ENCODE results near the gene ZNF584. TPM values are rescaled to one million over a fixed set of nuclear protein-coding genes. Genes with fewer than 3 reads are reported as not detected.

ZNF584 gene
- 6.9 and 8.0 TPM in 2 replicates for total RNA-seq

GRCh38 chr19:58408152-58409009, at the start of gene ZNF584:
TSS of gene ZNF584 (plus strand) at chr19:58408649. CDS start at chr19:58409148, 499 bp downstream.

GRCh38 chr19:58362272-58362994, 46.0 kb upstream of the ZNF584 start, which contains the start of gene ZNF497:
TSS of gene ZNF497 (minus strand) at chr19:58362751. CDS start at chr19:58357635, 5,116 bp downstream.

GRCh38 chr19:58380662-58381459, 27.6 kb upstream of the ZNF584 start, which contains the start of gene ZNF837:
TSS of gene ZNF837 (minus strand) at chr19:58381030. CDS start at chr19:58369332, 11,698 bp downstream.

GRCh38 chr19:58386576-58387337, 21.7 kb upstream of the ZNF584 start, which contains the start of gene RPS5:
TSS of gene RPS5 (plus strand) at chr19:58387269. CDS start at chr19:58388138, 869 bp downstream.

GRCh38 chr19:58395220-58395978, 13.1 kb upstream of the ZNF584 start, which contains the start of gene RNF225:
TSS of gene RNF225 (plus strand) at chr19:58395656. CDS start at chr19:58396090, 434 bp downstream.

GRCh38 chr19:58439576-58440554, 31.4 kb downstream of the ZNF584 start, which contains the start of gene ZNF132:
TSS of gene ZNF132 (minus strand) at chr19:58440153. CDS start at chr19:58439821, 332 bp downstream.

GRCh38 chr19:58451358-58452101, 43.1 kb downstream of the ZNF584 start, which contains the start of gene ZNF324B:
TSS of gene ZNF324B (plus strand) at chr19:58451622. CDS start at chr19:58453702, 2,080 bp downstream.

GRCh38 chr19:58466760-58467589, 58.5 kb downstream of the ZNF584 start, which contains the start of gene ZNF324:
TSS of gene ZNF324 (plus strand) at chr19:58467080. CDS start at chr19:58469186, 2,106 bp downstream.

Other genes starting within 250 kb of the ZNF584 start
- gene ZNF274, start 225.6 kb upstream of the ZNF584 start, total RNA-seq = 16.3 and 16.8 TPM in 2 replicates
- gene ZNF544, start 179.7 kb upstream of the ZNF584 start, total RNA-seq = 36.4 and 53.5 TPM in 2 replicates
- gene ZNF8, start 129.7 kb upstream of the ZNF584 start, total RNA-seq = 3.1 and 3.5 TPM in 2 replicates
- 36.0 and 38.8 TPM in 2 replicates for gene ERVK3-1, start 103.3 kb upstream of the ZNF584 start, total RNA-seq
- 1.6 and 1.9 TPM in 2 replicates for gene ZSCAN22, start 81.7 kb upstream of the ZNF584 start, total RNA-seq
- 3.8 and 6.2 TPM in 2 replicates for gene A1BG, start 55.2 kb upstream of the ZNF584 start, total RNA-seq
- under 0.01 and 0.59 TPM in 2 replicates for gene ZNF497, start 45.9 kb upstream of the ZNF584 start, total RNA-seq
- gene ZNF837, start 27.6 kb upstream of the ZNF584 start, total RNA-seq = 1.5 and 2.1 TPM in 2 replicates
- 2,246 and 2,634 TPM in 2 replicates for gene RPS5, start 21.4 kb upstream of the ZNF584 start, total RNA-seq
- gene RNF225, start 13.0 kb upstream of the ZNF584 start, total RNA-seq = not detected in 2 replicates
- gene ZNF132, start 31.5 kb downstream of the ZNF584 start, total RNA-seq = 2.5 and 3.2 TPM in 2 replicates
- gene ZNF324B, start 43.0 kb downstream of the ZNF584 start, total RNA-seq = 5.0 and 5.3 TPM in 2 replicates
- 7.2 and 7.5 TPM in 2 replicates for gene ZNF324, start 58.4 kb downstream of the ZNF584 start, total RNA-seq
- gene ZNF446, start 67.7 kb downstream of the ZNF584 start, total RNA-seq = 5.6 and 7.7 TPM in 2 replicates
- 4.7 and 7.9 TPM in 2 replicates for gene SLC27A5, start 103.3 kb downstream of the ZNF584 start, total RNA-seq
- gene ZBTB45, start 111.2 kb downstream of the ZNF584 start, total RNA-seq = 7.8 and 12.6 TPM in 2 replicates
- 333 and 348 TPM in 2 replicates for gene TRIM28, start 135.4 kb downstream of the ZNF584 start, total RNA-seq
- gene CHMP2A, start 146.5 kb downstream of the ZNF584 start, total RNA-seq = 96.3 and 134 TPM in 2 replicates
- 37.2 and 43.6 TPM in 2 replicates for gene UBE2M, start 150.0 kb downstream of the ZNF584 start, total RNA-seq
- 4.1 and 4.4 TPM in 2 replicates for gene MZF1, start 164.7 kb downstream of the ZNF584 start, total RNA-seq

All from mammary microvascular endothelial cell (primary cell).